Measurements from ENCODE around the gene ZFAND4.
"Not testable (repeated sequence)": the region's sequence is repeated elsewhere in the genome, so short reads cannot be mapped to it uniquely, and the experiment has no call there.

ZFAND4 gene

DNA sequence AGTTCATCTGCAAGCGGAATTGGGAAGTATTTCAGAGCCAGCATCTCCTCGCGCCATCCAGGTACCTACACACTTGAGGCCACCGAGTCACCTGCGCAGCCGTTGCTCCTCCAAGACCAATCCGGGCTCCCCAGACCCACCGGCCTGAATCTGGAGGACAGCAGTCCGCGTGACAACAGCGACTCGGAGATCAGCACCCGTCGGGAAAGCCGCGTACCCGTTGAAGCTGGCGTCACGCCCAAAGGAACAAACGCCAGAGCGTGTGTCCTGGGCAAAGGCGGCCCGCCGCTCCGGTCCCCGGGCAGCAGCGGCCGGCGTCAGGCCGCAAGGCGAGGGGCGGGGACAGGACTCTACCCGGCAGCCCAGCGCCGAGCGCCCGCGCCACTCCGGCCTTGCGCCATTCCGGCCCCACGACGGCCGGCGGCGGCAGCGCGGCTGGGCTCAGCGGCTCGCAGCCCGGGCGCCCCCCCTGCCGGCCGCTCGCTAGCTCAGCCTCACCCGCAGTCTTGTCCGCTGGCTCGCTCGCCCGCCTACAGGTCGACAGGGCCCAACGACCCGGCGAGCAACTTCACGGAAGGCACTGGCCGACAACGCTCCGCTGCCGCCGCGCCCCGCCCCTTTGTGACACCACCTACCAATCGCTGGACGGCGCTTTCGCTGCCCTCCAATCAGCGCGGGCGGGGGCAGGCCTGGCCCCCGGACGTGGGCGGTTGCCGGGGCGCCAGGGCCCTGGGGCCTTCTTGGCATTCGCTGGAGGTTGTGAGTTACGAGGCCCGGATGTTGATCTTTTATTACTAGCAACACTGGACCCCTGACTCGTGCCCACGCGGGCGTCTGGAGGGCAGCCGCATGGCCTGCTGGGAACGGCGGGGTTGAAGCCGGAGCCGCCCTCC lies at the start of gene ZFAND4:
TSS of gene ZFAND4 (minus strand) at position 592 of the 893 bp plus-strand sequence. CDS start 9,047 bp downstream, outside the sequence.
- Histone ChIP-seq H3K9ac (ENCODE audit: low read depth, low read length, poor library complexity, severe bottlenecking) (peak within 1 kb of the TSS; percentile 71), H3K27me3 (ENCODE audit: insufficient read depth, low read length, poor library complexity, severe bottlenecking) (no peaks in the 10 kb centered on the region), H3K36me3 (ENCODE audit: insufficient read depth, low read length) (no peaks in the 10 kb centered on the region), H4K20me1 (ENCODE audit: insufficient read depth, low read length, poor library complexity, severe bottlenecking) (no peaks in the 10 kb centered on the region), H3K4me3 (ENCODE audit: low read length, poor library complexity, severe bottlenecking) (peak within 1 kb of the TSS; percentile 79), H3K9me2 (replicated peaks; ENCODE audit: low read depth, low read length) (no peaks in the 10 kb centered on the region), H2AFZ (ENCODE audit: low read length) (peak within 1 kb of the TSS; percentile 88), H3F3A (ENCODE audit: low read depth) (no peaks in the 10 kb centered on the region), H3K9me3 (ENCODE audit: insufficient read depth, low read depth, low read length) (no peaks in the 10 kb centered on the region), H3K4me2 (ENCODE audit: low read depth, low read length, poor library complexity, severe bottlenecking) (peak within 1 kb of the TSS; percentile 70), H3K4me1 (ENCODE audit: insufficient read depth, low read length, poor library complexity, severe bottlenecking) (peaks cover 7% of the 10 kb centered on the region), H3K79me2 (ENCODE audit: insufficient read depth, low read length) (no peaks in the 10 kb centered on the region)
- TF ChIP-seq EZH2phosphoT487 (IDR thresholded peaks at IDR 0.05; ENCODE audit: borderline replicate concordance), result no peak
- TF ChIP-seq, protein P1, sequence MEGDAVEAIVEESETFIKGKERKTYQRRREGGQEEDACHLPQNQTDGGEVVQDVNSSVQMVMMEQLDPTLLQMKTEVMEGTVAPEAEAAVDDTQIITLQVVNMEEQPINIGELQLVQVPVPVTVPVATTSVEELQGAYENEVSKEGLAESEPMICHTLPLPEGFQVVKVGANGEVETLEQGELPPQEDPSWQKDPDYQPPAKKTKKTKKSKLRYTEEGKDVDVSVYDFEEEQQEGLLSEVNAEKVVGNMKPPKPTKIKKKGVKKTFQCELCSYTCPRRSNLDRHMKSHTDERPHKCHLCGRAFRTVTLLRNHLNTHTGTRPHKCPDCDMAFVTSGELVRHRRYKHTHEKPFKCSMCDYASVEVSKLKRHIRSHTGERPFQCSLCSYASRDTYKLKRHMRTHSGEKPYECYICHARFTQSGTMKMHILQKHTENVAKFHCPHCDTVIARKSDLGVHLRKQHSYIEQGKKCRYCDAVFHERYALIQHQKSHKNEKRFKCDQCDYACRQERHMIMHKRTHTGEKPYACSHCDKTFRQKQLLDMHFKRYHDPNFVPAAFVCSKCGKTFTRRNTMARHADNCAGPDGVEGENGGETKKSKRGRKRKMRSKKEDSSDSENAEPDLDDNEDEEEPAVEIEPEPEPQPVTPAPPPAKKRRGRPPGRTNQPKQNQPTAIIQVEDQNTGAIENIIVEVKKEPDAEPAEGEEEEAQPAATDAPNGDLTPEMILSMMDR (conservative IDR thresholded peaks at IDR 0.05; ENCODE audit: low read length), result peak; percentile 49

DNA sequence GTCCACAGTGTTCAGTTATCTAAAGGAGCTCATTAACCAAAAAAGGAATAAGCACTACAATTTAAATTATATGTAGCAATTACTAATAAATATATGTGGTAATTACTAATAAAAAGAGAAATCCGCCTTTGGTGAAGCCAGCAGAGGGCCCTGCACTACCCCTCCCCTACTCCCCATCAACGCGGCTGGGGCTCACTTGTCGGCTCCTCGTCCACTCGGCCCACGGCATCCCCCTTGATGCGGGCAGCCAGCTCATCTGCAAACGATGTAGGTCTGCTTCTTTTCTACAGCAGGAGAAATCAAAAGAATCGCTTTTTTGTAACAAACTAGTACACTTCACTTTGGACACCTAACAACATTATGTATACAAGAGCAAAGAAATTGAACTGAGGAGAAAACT lies 48.9 kb upstream of the ZFAND4 start:
- not testable (repeated sequence) for H3K36me3 ChIP-seq (ENCODE audit: insufficient read depth, low read length); H3K27me3 ChIP-seq (ENCODE audit: insufficient read depth, low read length, poor library complexity, severe bottlenecking); H3K4me1 ChIP-seq (ENCODE audit: insufficient read depth, low read length, poor library complexity, severe bottlenecking); H3K4me3 ChIP-seq (ENCODE audit: low read length, poor library complexity, severe bottlenecking); H3K9me2 ChIP-seq (replicated peaks; ENCODE audit: low read depth, low read length); H4K20me1 ChIP-seq (ENCODE audit: insufficient read depth, low read length, poor library complexity, severe bottlenecking); H3K79me2 ChIP-seq (ENCODE audit: insufficient read depth, low read length); H3K9me3 ChIP-seq (ENCODE audit: insufficient read depth, low read depth, low read length); H3K4me2 ChIP-seq (ENCODE audit: low read depth, low read length, poor library complexity, severe bottlenecking); H3K9ac ChIP-seq (ENCODE audit: low read depth, low read length, poor library complexity, severe bottlenecking); H2AFZ ChIP-seq (ENCODE audit: low read length); H3F3A ChIP-seq (ENCODE audit: low read depth)

DNA sequence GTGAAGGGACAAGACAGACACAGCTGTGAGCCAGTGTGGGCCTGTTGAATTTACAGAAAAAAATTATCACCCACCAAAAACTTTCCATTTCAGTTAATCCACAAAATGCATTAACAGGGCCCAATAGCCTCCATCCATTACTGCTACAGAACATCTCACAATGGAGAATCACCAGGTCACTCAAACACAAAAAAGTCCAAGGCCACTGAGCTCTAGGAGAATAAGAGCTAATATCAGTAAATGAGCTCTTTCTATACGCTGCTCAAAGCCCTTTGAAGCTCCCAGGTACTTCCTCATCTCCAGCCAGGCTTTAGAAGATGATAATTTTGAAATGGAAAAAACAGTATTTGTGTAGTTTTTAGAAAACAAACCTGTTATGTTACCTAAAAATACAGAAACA lies 45.1 kb upstream of the ZFAND4 start:
- H3K36me3 ChIP-seq (ENCODE audit: insufficient read depth, low read length); H3K9ac ChIP-seq (ENCODE audit: low read depth, low read length, poor library complexity, severe bottlenecking); H3K4me1 ChIP-seq (ENCODE audit: insufficient read depth, low read length, poor library complexity, severe bottlenecking); H3F3A ChIP-seq (ENCODE audit: low read depth); H4K20me1 ChIP-seq (ENCODE audit: insufficient read depth, low read length, poor library complexity, severe bottlenecking); H3K4me2 ChIP-seq (ENCODE audit: low read depth, low read length, poor library complexity, severe bottlenecking); H3K4me3 ChIP-seq (ENCODE audit: low read length, poor library complexity, severe bottlenecking); H2AFZ ChIP-seq (ENCODE audit: low read length); H3K27me3 ChIP-seq (ENCODE audit: insufficient read depth, low read length, poor library complexity, severe bottlenecking); H3K9me3 ChIP-seq (ENCODE audit: insufficient read depth, low read depth, low read length); H3K9me2 ChIP-seq (replicated peaks; ENCODE audit: low read depth, low read length); H3K79me2 ChIP-seq (ENCODE audit: insufficient read depth, low read length): not testable (repeated sequence)

DNA sequence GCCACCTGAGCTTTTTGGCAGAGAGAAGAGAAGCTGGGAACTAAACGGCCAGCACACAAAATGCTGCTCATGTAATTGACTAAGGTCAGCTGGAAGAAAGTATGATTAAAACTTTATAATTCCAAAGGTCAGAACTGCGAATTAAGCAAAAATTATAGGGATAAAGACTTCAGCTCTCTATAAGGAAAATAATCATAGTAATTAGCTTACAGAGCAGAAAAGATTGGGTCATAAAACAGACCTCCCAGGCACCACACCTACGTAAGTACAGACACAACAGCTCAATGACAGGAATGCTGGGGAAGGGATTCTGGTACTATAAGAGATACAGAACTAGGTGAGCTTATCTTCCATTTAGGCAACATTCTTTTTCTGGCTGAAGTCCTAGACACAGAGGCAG lies 44.5 kb upstream of the ZFAND4 start:
- H3K4me2 ChIP-seq (ENCODE audit: low read depth, low read length, poor library complexity, severe bottlenecking); H3K36me3 ChIP-seq (ENCODE audit: insufficient read depth, low read length); H3K4me1 ChIP-seq (ENCODE audit: insufficient read depth, low read length, poor library complexity, severe bottlenecking); H3K9ac ChIP-seq (ENCODE audit: low read depth, low read length, poor library complexity, severe bottlenecking); H3K9me2 ChIP-seq (replicated peaks; ENCODE audit: low read depth, low read length); H3F3A ChIP-seq (ENCODE audit: low read depth); H3K4me3 ChIP-seq (ENCODE audit: low read length, poor library complexity, severe bottlenecking); H3K27me3 ChIP-seq (ENCODE audit: insufficient read depth, low read length, poor library complexity, severe bottlenecking); H4K20me1 ChIP-seq (ENCODE audit: insufficient read depth, low read length, poor library complexity, severe bottlenecking); H3K9me3 ChIP-seq (ENCODE audit: insufficient read depth, low read depth, low read length); H2AFZ ChIP-seq (ENCODE audit: low read length); H3K79me2 ChIP-seq (ENCODE audit: insufficient read depth, low read length): not testable (repeated sequence)

DNA sequence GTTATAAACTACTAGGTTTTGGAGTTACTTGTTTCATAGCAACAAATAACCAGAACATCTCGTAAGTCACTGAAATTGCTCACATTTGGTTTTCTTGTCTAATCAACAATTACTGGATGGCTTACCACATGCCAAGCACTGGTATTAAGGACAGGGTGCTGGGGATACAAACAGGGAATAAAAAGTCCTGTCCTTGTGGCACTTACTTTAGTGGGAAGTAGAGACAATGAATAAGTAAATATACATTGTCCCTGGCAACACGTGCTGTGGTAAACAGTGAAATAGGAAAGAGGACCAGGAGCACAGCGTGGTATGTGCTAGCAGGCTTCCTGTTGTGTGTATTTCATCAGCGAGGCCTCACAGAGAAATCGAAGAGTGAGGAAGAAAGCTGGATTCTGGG lies 38.7 kb upstream of the ZFAND4 start:
- not testable (repeated sequence) for H3K4me3 ChIP-seq (ENCODE audit: low read length, poor library complexity, severe bottlenecking); H3K27me3 ChIP-seq (ENCODE audit: insufficient read depth, low read length, poor library complexity, severe bottlenecking); H3F3A ChIP-seq (ENCODE audit: low read depth); H3K4me1 ChIP-seq (ENCODE audit: insufficient read depth, low read length, poor library complexity, severe bottlenecking); H4K20me1 ChIP-seq (ENCODE audit: insufficient read depth, low read length, poor library complexity, severe bottlenecking); H3K4me2 ChIP-seq (ENCODE audit: low read depth, low read length, poor library complexity, severe bottlenecking); H3K9me3 ChIP-seq (ENCODE audit: insufficient read depth, low read depth, low read length); H2AFZ ChIP-seq (ENCODE audit: low read length); H3K36me3 ChIP-seq (ENCODE audit: insufficient read depth, low read length); H3K9ac ChIP-seq (ENCODE audit: low read depth, low read length, poor library complexity, severe bottlenecking); H3K9me2 ChIP-seq (replicated peaks; ENCODE audit: low read depth, low read length); H3K79me2 ChIP-seq (ENCODE audit: insufficient read depth, low read length)

DNA sequence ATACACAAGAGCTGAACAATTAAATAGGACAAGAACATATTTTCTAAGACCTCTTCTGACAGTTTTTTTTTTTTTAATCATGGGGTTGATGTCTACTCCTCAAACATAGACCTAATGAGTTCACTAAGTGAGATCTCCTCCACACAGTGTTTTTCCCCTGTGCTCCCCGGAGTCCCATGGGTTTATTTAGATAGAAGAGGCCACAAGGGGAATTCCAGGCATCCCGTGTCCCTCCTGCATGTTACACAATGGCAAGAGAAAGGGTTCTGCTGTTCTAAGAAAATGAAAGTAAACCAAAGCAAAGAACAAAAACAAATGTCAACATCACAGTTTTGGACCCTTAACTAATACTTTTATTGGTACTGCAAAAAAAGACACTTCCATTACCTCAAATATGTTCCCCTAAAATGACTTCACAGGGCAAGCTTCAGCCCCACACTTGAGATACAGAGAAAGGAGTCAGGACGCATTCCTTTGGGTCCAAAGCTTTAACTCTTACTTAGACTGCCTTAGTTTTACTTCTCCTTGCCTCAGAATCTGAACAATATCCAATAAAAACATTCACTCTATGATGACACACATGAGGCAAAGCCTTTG lies 37.7 kb upstream of the ZFAND4 start:
- not testable (repeated sequence) for H2AFZ ChIP-seq (ENCODE audit: low read length); H3K4me1 ChIP-seq (ENCODE audit: insufficient read depth, low read length, poor library complexity, severe bottlenecking); H3K9me2 ChIP-seq (replicated peaks; ENCODE audit: low read depth, low read length); H3K4me2 ChIP-seq (ENCODE audit: low read depth, low read length, poor library complexity, severe bottlenecking); H3K9ac ChIP-seq (ENCODE audit: low read depth, low read length, poor library complexity, severe bottlenecking); H3F3A ChIP-seq (ENCODE audit: low read depth); H3K4me3 ChIP-seq (ENCODE audit: low read length, poor library complexity, severe bottlenecking); H3K36me3 ChIP-seq (ENCODE audit: insufficient read depth, low read length); H3K27me3 ChIP-seq (ENCODE audit: insufficient read depth, low read length, poor library complexity, severe bottlenecking); H4K20me1 ChIP-seq (ENCODE audit: insufficient read depth, low read length, poor library complexity, severe bottlenecking); H3K9me3 ChIP-seq (ENCODE audit: insufficient read depth, low read depth, low read length); H3K79me2 ChIP-seq (ENCODE audit: insufficient read depth, low read length)

Measured in Loucy (cell line).